WTC11 (cell line): ENCODE measurements around the gene CDK8.

Source experiments
- FOXP1 ChIP-seq: sonication (generic); formaldehyde crosslinking; IDR thresholded peaks from 2 replicates; pipeline ENCODE4 v1.8.0; 2022; ENCODE audit warnings: missing genetic modification reagents, mild to moderate bottlenecking, moderate library complexity, borderline replicate concordance
- NFE2L1 ChIP-seq: sonication (generic); formaldehyde crosslinking; IDR thresholded peaks from 2 replicates; pipeline ENCODE4 v1.8.1; 2023; ENCODE audit warnings: missing genetic modification reagents
- RELA ChIP-seq: sonication (generic); formaldehyde crosslinking; IDR thresholded peaks from 2 replicates; pipeline ENCODE4 v1.8.1; 2022; ENCODE audit warnings: missing genetic modification reagents, mild to moderate bottlenecking, borderline replicate concordance
- SP1 ChIP-seq: sonication (generic); formaldehyde crosslinking; conservative IDR thresholded peaks from 2 replicates; pipeline ENCODE4 v1.8.1; 2022; ENCODE audit warnings: missing genetic modification reagents
- ZNF121 ChIP-seq: sonication (generic); formaldehyde crosslinking; IDR thresholded peaks from 2 replicates; pipeline ENCODE4 v1.8.0; 2023; ENCODE audit warnings: missing genetic modification reagents
- TF ChIP-seq, protein P1 (sequence below): fragments of 200-600 bp; IDR thresholded peaks from 2 replicates; pipeline ENCODE4 v1.8.0; 2022; ENCODE audit warnings: antibody characterized with exemption
- TF ChIP-seq, protein P2 (sequence below): sonication (generic); formaldehyde crosslinking; IDR thresholded peaks from 2 replicates; pipeline ENCODE4 v1.8.1; 2022; ENCODE audit warnings: missing genetic modification reagents, borderline replicate concordance

DNA sequence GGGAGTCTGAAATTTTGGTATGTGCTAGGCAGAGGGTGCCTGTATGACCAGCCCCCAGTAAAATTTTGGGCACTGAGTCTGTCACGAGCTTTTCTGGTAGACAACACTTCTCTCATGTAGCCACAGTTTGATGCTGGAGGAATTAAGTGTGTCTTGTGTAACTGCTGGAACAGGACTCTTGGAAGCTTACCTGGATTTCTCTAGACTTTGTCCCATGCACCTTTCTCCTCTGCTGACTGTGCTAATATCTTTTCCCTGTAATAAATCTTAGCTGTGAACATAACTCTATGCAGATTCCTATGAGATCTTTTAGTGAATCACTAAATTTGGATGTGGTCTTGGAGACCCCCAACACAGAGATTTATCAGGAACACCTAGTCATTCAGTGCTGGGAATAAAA, 45.6 kb upstream of the CDK8 start:
- TF ChIP-seq, protein P1, sequence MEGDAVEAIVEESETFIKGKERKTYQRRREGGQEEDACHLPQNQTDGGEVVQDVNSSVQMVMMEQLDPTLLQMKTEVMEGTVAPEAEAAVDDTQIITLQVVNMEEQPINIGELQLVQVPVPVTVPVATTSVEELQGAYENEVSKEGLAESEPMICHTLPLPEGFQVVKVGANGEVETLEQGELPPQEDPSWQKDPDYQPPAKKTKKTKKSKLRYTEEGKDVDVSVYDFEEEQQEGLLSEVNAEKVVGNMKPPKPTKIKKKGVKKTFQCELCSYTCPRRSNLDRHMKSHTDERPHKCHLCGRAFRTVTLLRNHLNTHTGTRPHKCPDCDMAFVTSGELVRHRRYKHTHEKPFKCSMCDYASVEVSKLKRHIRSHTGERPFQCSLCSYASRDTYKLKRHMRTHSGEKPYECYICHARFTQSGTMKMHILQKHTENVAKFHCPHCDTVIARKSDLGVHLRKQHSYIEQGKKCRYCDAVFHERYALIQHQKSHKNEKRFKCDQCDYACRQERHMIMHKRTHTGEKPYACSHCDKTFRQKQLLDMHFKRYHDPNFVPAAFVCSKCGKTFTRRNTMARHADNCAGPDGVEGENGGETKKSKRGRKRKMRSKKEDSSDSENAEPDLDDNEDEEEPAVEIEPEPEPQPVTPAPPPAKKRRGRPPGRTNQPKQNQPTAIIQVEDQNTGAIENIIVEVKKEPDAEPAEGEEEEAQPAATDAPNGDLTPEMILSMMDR: no peak
- TF ChIP-seq, protein P2, sequence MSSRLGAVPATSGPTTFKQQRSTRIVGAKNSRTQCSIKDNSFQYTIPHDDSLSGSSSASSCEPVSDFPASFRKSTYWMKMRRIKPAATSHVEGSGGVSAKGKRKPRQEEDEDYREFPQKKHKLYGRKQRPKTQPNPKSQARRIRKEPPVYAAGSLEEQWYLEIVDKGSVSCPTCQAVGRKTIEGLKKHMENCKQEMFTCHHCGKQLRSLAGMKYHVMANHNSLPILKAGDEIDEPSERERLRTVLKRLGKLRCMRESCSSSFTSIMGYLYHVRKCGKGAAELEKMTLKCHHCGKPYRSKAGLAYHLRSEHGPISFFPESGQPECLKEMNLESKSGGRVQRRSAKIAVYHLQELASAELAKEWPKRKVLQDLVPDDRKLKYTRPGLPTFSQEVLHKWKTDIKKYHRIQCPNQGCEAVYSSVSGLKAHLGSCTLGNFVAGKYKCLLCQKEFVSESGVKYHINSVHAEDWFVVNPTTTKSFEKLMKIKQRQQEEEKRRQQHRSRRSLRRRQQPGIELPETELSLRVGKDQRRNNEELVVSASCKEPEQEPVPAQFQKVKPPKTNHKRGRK (CRISPR knock-in tag): no peak
- TF ChIP-seq NFE2L1: no peak
- TF ChIP-seq FOXP1 (CRISPR knock-in tag): no peak
- no peak for TF ChIP-seq ZNF121 (CRISPR knock-in tag)
- no peak for TF ChIP-seq RELA (CRISPR knock-in tag)
- no peak for TF ChIP-seq SP1
